Tongue (tissue), 2 donors: Measurements from ENCODE around the gene ZNG1A. TPM values are rescaled to one million over a fixed set of nuclear protein-coding genes. Genes with fewer than 3 reads are reported as not detected.
"Not testable (repeated sequence)": the region's sequence is repeated elsewhere in the genome, so short reads cannot be mapped to it uniquely, and the experiment has no call there.

Source experiments
- DNase-seq: peaks from one replicate; pipeline ENCODE4 v3.0.0-alpha.2; 2015
- total RNA-seq: library from RNA; depleted of rRNA; stranded (reverse); fragments of >200 nt; gene quantifications from one replicate; pipeline ENCODE4 v1.2.3, GENCODE V29; 2014

Gene ZNG1A
- 55.9 TPM for total RNA-seq

DNA sequence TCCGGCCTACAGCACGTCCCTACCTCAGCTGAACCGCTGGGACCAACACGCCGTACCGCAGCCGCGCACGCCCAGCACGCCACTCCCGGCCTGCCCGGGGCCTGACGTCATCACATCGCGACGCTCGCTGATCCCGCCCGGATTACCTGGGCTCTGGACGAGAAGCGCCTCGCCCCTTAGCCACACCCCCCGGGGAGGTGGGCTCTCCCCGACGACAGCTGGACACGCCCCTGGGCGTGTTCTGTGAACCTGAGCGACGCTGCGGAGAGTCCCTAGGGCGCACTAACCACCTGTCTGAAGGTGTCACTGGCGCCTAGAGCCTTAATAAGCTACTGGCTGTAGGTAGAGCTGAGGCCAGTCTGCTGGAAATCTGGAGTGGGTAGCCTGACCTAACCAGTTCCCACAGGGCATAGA, at the start of gene ZNG1A:
TSS of gene ZNG1A (minus strand) at position 87 of the 414 bp plus-strand sequence. CDS start 87 bp downstream, outside the sequence.
- not testable (repeated sequence) for DNase-seq

GRCh38 chr9:227860-228259, 49.0 kb upstream of the ZNG1A start:
- DNase-seq = no peak

GRCh38 chr9:224582-225520, 46.0 kb upstream of the ZNG1A start:
- DNase-seq = no peak

DNA sequence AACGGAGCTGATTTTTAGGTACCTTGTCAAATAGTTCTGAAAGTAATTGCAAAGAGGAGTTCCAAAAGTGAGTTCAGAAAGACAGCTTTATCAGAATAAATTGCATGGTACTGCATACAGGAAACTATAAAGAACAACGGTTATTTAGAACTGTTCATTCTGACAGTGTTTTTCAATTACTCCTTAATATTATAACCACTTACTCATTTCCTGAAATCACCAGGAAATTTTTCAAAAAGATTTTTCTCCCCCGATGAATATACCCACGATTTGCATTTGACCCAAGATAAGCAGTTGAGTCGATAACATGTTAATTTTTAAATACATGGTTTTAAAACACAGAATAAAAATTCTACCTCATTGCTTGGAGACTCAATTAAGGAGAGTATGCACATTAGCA, 45.2 kb upstream of the ZNG1A start:
- DNase-seq = no peak

- DNase-seq = no peak
Measured at GRCh38 chr9:223152-223551, 44.3 kb upstream of the ZNG1A start.

DNA sequence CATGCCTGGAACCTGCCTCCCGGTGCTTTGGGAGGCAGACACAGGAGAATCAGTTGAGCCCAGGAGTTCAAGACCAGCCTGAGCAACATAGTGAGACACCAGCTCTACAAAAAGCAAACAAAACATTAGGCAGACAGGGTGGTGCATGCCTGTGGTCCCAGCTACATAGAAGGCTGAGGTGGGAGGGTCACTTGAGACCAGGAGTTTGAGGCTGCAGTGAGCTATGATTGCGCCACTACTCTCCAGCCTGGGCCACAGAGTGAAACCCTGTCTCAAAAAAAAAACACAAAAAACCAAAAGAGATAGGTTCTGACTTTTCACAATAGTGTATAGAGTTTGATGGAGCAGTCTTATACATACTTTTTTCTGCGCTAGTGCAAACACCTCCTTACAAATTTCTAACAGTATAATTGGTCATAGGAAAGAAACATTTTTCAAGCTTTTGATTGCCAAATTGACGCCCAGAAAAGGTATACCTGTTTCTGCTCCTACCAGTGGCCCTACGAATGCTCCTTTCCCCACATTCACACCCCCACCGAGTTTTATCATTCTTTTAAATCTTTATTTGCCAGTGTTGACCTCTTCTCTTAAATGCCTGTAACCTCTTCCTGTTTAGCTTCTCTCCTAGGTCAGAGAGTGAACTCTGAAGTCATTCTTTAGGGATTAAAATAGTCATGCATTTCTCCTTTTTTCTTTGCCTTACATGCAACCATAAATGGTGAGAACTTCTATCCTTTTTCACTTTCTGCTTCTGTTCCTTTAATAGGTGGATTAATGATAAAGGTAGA, 43.3 kb upstream of the ZNG1A start:
- DNase-seq = no peak

DNA sequence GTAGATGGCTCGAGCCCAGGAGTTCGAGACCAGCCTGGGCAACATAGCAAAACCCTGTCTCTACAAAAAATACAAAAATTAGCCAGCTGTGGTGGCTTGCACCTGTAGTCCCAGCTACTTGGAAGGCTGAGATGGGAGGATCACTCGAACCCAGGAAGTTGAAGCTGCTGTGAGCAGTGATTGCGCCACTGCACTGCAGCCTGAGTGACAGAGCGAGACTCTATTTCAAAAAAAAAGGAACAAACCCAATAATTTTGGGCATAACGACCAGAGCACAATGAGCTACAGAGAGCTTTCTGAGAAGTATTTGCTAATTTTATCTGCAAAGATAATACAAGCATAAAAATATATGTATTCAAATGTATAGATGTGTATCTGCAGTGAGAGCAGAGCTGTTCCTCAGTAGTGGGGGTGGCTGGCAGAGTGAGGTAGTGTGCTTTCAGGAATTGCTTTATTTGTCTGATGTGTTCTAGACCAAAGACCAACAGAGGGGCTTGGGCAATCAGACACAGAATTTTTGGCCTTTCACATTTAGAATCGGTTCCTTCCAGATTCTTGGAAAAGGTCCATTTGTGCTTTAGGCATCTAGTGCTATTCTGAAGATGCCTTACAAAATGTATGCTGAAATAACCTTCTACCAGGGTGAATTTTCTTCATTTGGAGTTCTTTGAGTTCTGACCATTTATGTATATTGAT, 41.0 kb upstream of the ZNG1A start:
- DNase-seq = no peak

DNA sequence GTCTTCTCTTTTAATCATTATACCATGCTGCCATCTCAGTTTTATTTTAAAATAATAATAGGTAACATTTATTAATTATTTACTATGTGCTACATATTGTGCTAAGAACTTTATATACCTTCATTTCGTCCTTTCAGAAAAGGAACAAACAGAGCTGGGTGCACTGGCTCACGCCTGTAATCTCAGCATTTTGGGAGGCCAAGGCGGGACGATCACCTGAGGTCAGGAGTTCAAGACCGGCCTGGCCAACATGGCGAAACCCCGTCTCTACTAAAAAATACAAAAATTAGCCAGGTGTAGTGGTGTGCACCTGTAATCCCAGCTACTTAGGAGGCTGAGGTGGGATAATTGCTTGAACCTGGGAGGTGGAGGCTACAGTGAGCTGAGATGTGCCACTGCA, 40.2 kb upstream of the ZNG1A start:
- not testable (repeated sequence) for DNase-seq

GRCh38 chr9:217950-218349, 39.1 kb upstream of the ZNG1A start:
- no peak for DNase-seq

DNA sequence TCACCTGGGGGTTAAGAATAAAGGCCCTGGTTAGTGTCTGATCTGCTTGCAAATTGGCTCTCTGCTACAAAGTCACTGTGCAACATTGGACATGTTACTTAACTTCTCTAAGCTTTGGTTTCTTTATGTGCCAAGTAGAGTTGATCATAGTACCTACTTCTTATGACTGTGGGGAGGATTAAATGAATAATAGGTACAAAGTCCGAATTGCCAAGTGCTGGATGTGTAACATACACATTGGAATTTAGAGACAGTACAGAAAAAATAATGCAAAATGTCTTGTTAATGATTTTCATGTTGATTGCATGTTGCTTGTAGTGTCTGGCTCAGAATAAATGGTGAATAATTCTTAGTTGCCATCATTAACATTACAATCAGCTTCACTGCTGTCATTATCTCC, 38.0 kb upstream of the ZNG1A start:
- no peak for DNase-seq

GRCh38 chr9:215631-216155, 36.8 kb upstream of the ZNG1A start:
- no peak for DNase-seq

DNA sequence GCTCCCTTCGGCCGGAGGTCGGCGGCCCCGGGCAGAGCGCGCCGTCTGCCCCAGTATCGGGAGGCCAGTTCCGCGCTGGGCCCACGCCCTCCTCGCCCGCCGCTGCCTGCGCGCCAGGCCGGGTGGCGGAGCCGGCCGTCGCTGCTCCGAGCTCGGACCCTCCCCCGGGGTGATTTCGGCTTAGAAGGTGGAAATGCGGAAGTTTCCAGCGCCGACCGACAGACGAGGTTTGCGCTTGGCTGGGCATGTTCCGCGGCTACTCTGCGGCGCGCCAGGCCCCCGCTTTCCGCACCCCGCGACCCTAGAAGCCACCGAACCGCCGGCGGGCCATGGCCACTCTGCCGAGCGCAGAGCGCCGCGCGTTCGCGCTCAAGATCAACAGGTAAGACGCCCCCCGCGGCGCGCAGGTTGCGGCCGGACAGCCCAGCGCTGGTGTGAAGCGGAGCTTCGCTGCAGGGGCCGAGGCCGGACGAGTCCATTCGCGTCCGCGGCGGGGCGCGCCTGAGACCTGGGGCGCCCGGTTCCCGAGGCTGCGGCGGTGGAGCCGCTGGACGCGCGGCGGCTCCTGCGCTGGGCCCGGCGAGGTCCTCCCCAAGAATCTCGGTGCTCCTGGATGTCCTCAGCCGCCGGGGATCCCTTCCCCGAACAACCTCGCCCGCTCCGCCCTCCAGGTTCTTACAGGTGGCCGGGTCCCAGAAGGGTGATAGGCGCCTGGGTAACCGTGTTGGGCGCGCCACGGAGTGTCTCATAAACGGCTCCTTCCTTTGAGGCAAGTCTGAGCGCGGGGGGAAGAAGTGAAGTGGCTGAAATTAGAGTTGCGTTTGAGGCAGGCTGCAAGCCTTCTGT, 36.0 kb upstream of the ZNG1A start, which contains the start of gene DOCK8:
TSS of gene DOCK8 (plus strand) at position 218 of the 846 bp plus-strand sequence. CDS start at position 330, 112 bp downstream.
- peak; percentile 57 for DNase-seq

- no peak for DNase-seq
Measured at GRCh38 chr9:214351-214647, 35.4 kb upstream of the ZNG1A start.

DNA sequence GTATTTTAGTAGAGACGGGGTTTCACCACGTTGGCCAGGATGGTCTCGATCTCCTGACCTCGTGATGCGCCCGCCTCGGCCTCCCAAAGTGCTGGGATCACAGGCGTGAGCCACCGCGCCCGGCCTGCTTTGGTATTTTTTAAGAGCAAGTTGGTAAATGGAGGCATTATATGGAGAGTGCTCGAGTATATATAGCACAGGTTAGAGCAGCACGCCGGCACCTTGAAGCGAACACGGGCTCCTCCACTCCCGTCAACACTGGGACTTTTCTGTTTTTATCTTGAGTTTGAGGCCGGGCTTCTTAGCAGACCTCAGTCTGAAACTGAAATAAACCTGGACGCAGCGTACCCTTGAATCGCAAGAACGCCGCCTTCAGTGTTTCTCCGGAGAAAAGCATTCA, 35.0 kb upstream of the ZNG1A start:
- not testable (repeated sequence) for DNase-seq

DNA sequence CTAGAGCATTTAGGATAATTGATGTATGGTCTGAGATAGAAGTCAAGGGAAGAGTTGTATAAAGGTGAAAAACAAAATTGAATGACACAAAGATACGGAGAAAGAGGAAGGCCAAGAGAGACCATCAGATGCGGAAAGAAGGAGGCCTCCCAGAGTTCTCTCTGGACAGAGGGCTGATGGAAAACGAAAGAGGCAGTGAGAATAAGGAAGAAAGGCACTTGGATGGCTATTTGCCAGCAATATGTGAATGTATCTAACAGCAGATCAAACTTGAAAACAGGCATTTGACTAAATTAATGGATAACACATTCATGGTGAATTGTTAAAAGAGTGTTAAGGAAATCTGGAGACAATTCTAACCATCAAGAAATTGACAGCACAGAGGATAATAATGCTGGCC, 33.4 kb upstream of the ZNG1A start:
- no peak for DNase-seq

DNA sequence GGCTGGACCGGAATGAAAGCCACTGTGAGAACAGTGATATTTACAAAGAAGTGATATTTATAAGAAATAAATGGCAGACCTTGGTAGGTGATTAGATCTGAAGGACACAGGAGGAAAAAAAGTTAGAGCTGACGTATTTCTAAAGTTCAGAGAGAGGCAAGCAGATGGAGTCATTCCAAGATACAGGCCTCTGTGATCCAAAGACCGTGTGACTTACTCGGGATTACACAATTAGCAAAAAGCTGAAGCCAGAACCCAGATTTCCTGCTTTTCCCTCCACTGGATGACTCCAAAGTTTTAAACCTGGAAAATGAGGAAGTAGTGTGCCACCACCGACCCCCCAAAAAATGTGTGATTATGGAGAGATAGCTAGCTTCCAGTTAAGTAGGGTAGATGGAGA, 32.7 kb upstream of the ZNG1A start:
- DNase-seq = no peak

DNA sequence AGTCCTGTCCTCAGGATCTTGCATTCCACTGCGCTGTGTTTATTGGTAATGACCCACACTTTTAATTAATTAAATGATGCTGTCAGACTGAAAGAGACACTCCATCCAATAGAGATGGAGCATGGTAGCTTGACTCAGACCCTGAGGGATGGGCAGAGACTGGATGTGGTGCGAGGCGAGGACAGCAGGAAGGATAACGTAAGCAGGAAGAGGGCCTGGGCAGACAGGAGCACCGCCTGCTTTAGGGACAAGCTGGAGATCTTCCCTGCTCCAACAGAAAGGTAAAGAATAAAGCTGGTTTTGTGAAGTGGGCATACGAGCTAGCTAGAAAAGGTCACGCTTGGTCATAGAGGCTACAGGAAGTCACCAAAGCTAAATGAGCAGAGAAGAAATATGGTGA, 32.2 kb upstream of the ZNG1A start:
- no peak for DNase-seq

DNA sequence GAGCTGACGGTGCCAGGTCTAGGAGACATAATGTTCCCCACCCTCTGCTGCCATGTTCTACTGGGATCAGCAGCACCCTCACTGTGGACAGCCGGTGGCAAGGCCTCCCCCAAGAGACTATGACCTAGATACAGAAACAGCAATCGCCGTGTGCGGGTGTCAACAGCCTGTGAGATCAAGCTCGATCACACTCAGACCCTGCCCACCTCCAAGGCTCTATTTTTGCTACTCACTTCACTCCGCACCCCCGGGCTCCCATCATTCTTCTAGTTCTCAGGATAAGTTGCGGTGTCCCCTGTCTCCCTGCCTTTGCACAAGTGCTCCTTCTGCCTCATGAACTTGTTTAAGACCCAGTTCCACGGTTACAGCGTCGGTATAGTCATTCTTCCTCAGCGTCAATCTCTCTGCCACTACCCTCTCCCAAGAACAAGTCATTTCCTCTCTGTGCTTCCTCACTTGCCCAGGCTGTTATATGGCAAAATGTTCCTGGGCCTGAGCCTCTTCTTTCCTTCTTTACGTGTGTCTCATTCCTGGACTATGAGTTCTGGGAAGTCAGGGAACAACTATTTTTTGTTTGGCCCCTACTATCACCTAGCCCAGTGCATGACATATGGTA, 30.4 kb upstream of the ZNG1A start:
- no peak for DNase-seq

DNA sequence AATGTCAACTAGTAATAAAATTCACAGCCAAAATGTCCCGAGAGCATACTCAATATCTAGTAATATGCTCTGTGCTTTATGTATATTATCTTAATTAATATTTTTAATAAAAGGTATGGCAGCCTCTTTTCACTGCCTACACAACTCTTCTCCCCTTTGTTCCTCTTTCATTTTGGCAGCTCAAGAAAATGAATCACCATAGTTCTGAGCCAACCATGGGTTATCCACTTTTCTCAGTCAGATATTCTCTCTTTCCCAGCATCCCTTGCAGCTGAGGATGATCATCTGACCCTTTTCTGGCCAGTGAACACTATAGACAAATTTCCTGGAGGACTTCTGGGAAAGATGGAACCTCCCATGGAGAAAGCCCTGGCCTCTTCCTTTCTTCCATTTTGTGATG, 27.6 kb upstream of the ZNG1A start:
- DNase-seq = no peak

- DNase-seq = not testable (repeated sequence)
Measured at GRCh38 chr9:199601-200000, 20.7 kb upstream of the ZNG1A start.
